Glutamatergic neuron (in vitro differentiated cells): ENCODE results near the gene APBA2. TPM values are rescaled to one million over a fixed set of nuclear protein-coding genes. Genes with fewer than 3 reads are reported as not detected.
"Not testable (repeated sequence)": the region's sequence is repeated elsewhere in the genome, so short reads cannot be mapped to it uniquely, and the experiment has no call there.

Experiments
- DNase-seq: peaks from one replicate; pipeline ENCODE4 v3.0.0; 2022
- H3K27ac Mint-ChIP-seq: one replicate; pipeline ENCODE4 v1.8.0; 2020; ENCODE audit warnings: mild to moderate bottlenecking, mixed read lengths, inconsistent platforms; ENCODE audit not compliant: unreplicated experiment
- H3K27me3 Mint-ChIP-seq: one replicate; pipeline ENCODE4 v1.8.0; 2020; ENCODE audit warnings: mild to moderate bottlenecking, moderate library complexity, mixed read lengths, inconsistent platforms; ENCODE audit not compliant: unreplicated experiment
- H3K36me3 Mint-ChIP-seq: one replicate; pipeline ENCODE4 v1.8.0; 2020; ENCODE audit warnings: mild to moderate bottlenecking, mixed read lengths, inconsistent platforms; ENCODE audit not compliant: unreplicated experiment
- H3K4me1 Mint-ChIP-seq: one replicate; pipeline ENCODE4 v1.8.0; 2020; ENCODE audit warnings: mild to moderate bottlenecking, low read depth, mixed read lengths, inconsistent platforms; ENCODE audit not compliant: unreplicated experiment
- H3K4me3 Mint-ChIP-seq: one replicate; pipeline ENCODE4 v1.8.0; 2020; ENCODE audit warnings: mild to moderate bottlenecking, mixed read lengths, inconsistent platforms; ENCODE audit not compliant: unreplicated experiment
- H3K9me3 Mint-ChIP-seq: one replicate; pipeline ENCODE4 v1.8.0; 2020; ENCODE audit warnings: mild to moderate bottlenecking, moderate library complexity, mixed read lengths, inconsistent platforms; ENCODE audit not compliant: unreplicated experiment
- total RNA-seq: library from RNA; stranded (reverse); fragmentation: NEBNext Ultra II Directional; extraction: Animal tissue kit (Norgen Biotek cat#: 25700); gene quantifications from one replicate; pipeline ENCODE4 v1.2.1, GENCODE V29; 2021; ENCODE audit not compliant: unreplicated experiment
- TF ChIP-seq, protein P1 (sequence below): fragments of 200-600 bp; sonication (generic); IDR thresholded peaks from one replicate; pipeline ENCODE4 v1.5.0; 2021; ENCODE audit not compliant: partially characterized antibody, unreplicated experiment

Gene APBA2
- total RNA-seq, 1 donor from 2014 or later: 166 TPM

DNA sequence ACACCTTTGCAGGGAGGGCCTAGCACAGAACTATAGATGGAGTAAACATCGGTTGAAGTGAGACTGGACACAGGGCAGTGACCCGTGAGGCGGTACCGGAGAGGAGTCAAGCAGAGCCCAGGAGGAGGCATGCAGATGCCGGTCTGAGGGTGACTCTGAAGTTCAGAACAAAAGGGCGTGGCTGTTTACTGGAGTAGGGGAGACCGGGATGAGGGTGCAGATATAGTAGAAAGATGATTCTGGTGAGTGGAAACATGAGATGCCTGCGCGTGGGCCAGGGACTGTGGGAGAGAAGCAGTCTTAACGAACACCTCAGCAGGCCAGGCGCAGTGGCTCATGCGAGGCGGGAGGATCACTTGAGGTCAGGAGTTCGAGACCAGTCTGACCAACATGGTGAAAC, 270.7 kb downstream of the APBA2 start:
- Mint-ChIP-seq H3K27me3 (no peaks in the 10 kb centered on the region), H3K4me3 (no peak overlapping the region), H3K4me1 (no peaks in the 10 kb centered on the region), H3K36me3 (peaks cover 12% of the 10 kb centered on the region), H3K27ac (no peak overlapping the region), H3K9me3 (peaks cover 11% of the 10 kb centered on the region)
- no peak for DNase-seq
- TF ChIP-seq, protein P1, sequence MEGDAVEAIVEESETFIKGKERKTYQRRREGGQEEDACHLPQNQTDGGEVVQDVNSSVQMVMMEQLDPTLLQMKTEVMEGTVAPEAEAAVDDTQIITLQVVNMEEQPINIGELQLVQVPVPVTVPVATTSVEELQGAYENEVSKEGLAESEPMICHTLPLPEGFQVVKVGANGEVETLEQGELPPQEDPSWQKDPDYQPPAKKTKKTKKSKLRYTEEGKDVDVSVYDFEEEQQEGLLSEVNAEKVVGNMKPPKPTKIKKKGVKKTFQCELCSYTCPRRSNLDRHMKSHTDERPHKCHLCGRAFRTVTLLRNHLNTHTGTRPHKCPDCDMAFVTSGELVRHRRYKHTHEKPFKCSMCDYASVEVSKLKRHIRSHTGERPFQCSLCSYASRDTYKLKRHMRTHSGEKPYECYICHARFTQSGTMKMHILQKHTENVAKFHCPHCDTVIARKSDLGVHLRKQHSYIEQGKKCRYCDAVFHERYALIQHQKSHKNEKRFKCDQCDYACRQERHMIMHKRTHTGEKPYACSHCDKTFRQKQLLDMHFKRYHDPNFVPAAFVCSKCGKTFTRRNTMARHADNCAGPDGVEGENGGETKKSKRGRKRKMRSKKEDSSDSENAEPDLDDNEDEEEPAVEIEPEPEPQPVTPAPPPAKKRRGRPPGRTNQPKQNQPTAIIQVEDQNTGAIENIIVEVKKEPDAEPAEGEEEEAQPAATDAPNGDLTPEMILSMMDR: no peak

DNA sequence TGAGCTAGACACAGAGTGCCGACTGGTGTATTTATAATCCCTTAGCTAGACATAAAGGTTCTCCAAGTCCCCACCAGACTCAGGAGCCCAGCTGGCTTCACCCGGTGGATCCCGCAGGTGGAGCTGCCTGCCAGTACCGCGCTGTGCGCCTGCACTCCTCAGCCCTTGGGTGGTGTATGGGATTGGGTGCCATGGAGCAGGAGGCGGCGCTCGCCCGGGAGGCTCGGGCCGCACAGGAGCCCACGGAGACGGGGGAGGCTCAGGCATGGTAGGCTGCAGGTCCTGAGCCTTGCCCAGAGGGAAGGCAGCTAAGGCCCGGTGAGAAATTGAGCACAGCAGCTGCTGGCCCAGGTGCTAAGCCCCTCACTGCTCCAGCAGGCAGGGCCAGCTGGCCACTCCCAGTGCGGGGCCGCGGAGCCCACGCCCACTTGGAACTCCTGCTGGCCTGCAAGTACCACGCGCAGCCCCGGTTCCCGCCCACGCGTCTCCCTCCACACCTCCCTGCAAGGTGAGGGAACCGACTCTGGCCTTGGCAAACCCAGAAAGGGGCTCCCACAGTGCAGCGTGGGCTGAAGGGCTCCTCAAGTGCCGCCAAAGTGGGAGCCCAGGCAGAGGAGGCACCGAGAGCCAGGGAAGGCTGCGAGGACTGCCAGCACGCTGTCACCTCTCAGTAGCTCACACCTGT, 274.1 kb downstream of the APBA2 start:
- H3K9me3 Mint-ChIP-seq: peaks cover 10% of the 10 kb centered on the region
- H3K4me3 Mint-ChIP-seq: no peak overlapping the region
- TF ChIP-seq, protein P1: no peak
- no peak overlapping the region for H3K27ac Mint-ChIP-seq
- H3K4me1 Mint-ChIP-seq: no peaks in the 10 kb centered on the region
- DNase-seq: no peak
- H3K36me3 Mint-ChIP-seq: peaks cover 11% of the 10 kb centered on the region
- no peaks in the 10 kb centered on the region for H3K27me3 Mint-ChIP-seq

DNA sequence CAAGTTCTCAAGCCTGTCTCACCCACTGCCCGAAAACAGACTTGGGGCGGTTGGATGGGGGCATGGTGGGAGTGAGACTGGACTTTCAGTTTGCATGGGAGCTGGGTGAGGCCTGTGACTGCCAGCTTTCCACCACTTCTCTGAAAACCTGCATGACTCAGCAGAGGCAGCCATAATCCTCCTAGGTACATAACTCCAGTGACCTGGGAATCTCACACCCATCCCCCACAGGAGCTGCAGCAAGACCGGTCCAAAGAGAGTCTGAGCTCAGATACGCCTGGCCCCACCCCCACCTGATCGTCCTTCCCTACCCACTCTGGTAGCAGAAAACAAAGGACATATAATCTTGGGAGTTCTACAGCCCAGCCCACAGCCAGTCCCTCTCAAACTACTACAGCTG, 276.6 kb downstream of the APBA2 start:
- Mint-ChIP-seq H3K4me1 (no peaks in the 10 kb centered on the region), H3K27me3 (no peaks in the 10 kb centered on the region), H3K36me3 (peaks cover 18% of the 10 kb centered on the region), H3K4me3 (no peak overlapping the region), H3K9me3 (peaks cover 11% of the 10 kb centered on the region), H3K27ac (no peak overlapping the region)
- DNase-seq: no peak
- TF ChIP-seq, protein P1: no peak

DNA sequence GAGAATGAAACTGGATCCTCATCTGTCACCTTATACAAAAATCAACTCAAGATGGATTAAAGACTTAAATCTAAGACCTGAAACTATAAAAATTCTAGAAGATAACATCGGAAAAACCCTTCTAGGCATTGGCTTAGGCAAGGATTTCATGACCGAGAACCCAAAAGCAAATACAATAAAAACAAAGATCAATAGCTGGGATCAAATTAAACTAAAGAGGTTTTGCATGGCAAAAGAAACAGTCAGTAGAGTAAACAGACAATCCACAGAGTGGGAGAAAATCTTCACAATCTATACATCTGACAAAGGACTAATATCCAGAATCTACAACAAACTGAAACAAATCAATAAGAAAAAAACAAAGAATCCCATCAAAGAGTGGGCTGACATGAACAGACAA, 281.3 kb downstream of the APBA2 start:
- not testable (repeated sequence) for H3K4me3 Mint-ChIP-seq, H3K36me3 Mint-ChIP-seq, H3K4me1 Mint-ChIP-seq, DNase-seq, H3K9me3 Mint-ChIP-seq, H3K27ac Mint-ChIP-seq, H3K27me3 Mint-ChIP-seq

Other genes starting within 250 kb of the APBA2 start
- not detected for gene GOLGA8M, start 173.6 kb upstream of the APBA2 start, total RNA-seq
- not detected for gene GOLGA6L7, start 37.3 kb upstream of the APBA2 start, total RNA-seq